A549 (cell line): ENCODE results near the gene LEPROT. TPM values are rescaled to one million over a fixed set of nuclear protein-coding genes. Genes with fewer than 3 reads are reported as not detected.

Experiments used
- ATAC-seq, 2 experiments: fragments of 200-7000 bp in 1 of 2; fragments of >200 bp in 1 of 2; cut with Nextera tagmentation in 1 of 2; cut with Tn5 transposase in 1 of 2; 3 replicates each; pipeline versions ENCODE4 v1.8.0 to v1.9.1; 2018 to 2020; ENCODE audit warnings: mild to moderate bottlenecking in 1 of 2, moderate library complexity in 1 of 2
- CTCF ChIA-PET: fragments of 300-600 bp; sonication (Branson Sonifier 250); formaldehyde crosslinking; extraction: SDS; loops from one replicate; lab custom pipeline; 2021; ENCODE audit warnings: antibody characterized with exemption, inconsistent platforms; lab: Yijun Ruan, JAX
- POLR2A ChIA-PET: fragments of 350-600 bp; formaldehyde crosslinking; extraction: SDS; loops from one replicate; lab custom pipeline; 2021; ENCODE audit warnings: antibody characterized with exemption, inconsistent platforms; lab: Yijun Ruan, JAX
- DNase-seq, 2 experiments: peaks; one replicate each; pipeline versions ENCODE4 v3.0.0 to v3.0.0-alpha.2; 2011 to 2016; ENCODE audit warnings: low read depth in 1 of 2, low spot score in 1 of 2
- FAIRE-seq: peaks from 2 replicates; lab custom pipeline; 2011; peaks lifted over from hg19 to GRCh38; lab: Jason Lieb, UNC
- H3K27ac ChIP-seq, 2 experiments: fragments of >200 bp; sonication (Bioruptor Twin); formaldehyde crosslinking; 3 replicates each; pipeline ENCODE4 v1.5.1; 2016 to 2017
- H3K4me1 ChIP-seq: fragments of >200 bp; sonication (Bioruptor Twin); formaldehyde crosslinking; 3 replicates; pipeline ENCODE4 v1.6.1; 2016
- H3K4me2 ChIP-seq: fragments of >200 bp; sonication (Bioruptor Twin); formaldehyde crosslinking; 3 replicates; pipeline ENCODE4 v1.6.1; 2016
- H3K4me3 ChIP-seq: fragments of >200 bp; sonication (Bioruptor Twin); formaldehyde crosslinking; 3 replicates; pipeline ENCODE4 v1.5.1; 2016
- H3K9me3 ChIP-seq: fragments of >200 bp; sonication (Bioruptor Twin); formaldehyde crosslinking; 3 replicates; pipeline ENCODE4 v1.6.1; 2016
- CBX2 ChIP-seq: fragments of 200-600 bp; sonication (generic); IDR thresholded peaks from 2 replicates; pipeline ENCODE4 v1.6.1; 2016; ENCODE audit warnings: low read depth, mild to moderate bottlenecking, borderline replicate concordance
- CEBPB ChIP-seq, 2 experiments: fragments of >200 bp in 1 of 2; sonication (Bioruptor Twin) in 1 of 2; formaldehyde crosslinking in 1 of 2; IDR thresholded peaks; 2 replicates each; pipeline ENCODE4 v1.6.1; 2012 to 2016
- CHD2 ChIP-seq: fragments of 150-350 bp; IDR thresholded peaks from 2 replicates; pipeline ENCODE4 v1.6.1; 2014; ENCODE audit warnings: low read length; ENCODE audit not compliant: partially characterized antibody
- CHD4 ChIP-seq: fragments of 200-600 bp; sonication (generic); IDR thresholded peaks from 2 replicates; pipeline ENCODE4 v1.6.1; 2016; ENCODE audit warnings: antibody characterized with exemption, mild to moderate bottlenecking, borderline replicate concordance
- EHMT2 ChIP-seq: fragments of 200-600 bp; sonication (generic); IDR thresholded peaks from 2 replicates; pipeline ENCODE4 v1.6.1; 2016; ENCODE audit warnings: antibody characterized with exemption, low read depth, mild to moderate bottlenecking, moderate library complexity
- ESRRA ChIP-seq: fragments of 150-350 bp; IDR thresholded peaks from 2 replicates; pipeline ENCODE4 v1.6.1; 2014; ENCODE audit warnings: mild to moderate bottlenecking, low read length, borderline replicate concordance
- GATA3 ChIP-seq: IDR thresholded peaks from 2 replicates; pipeline ENCODE4 v1.6.1; 2012; ENCODE audit warnings: borderline replicate concordance
- HDAC2 ChIP-seq: fragments of 200-600 bp; sonication (generic); IDR thresholded peaks from 2 replicates; pipeline ENCODE4 v1.6.1; 2016
- HEYL ChIP-seq: fragments of 250-450 bp; sonication (Bioruptor Pico); IDR thresholded peaks from 2 replicates; pipeline ENCODE4 v1.8.0; 2021; ENCODE audit warnings: mild to moderate bottlenecking, moderate library complexity
- HOXA7 ChIP-seq: fragments of 250-450 bp; sonication (Bioruptor Pico); IDR thresholded peaks from 2 replicates; pipeline ENCODE4 v1.5.0; 2020; ENCODE audit warnings: mild to moderate bottlenecking, moderate library complexity
- HOXB13 ChIP-seq: fragments of 250-450 bp; sonication (Bioruptor Pico); IDR thresholded peaks from 2 replicates; pipeline ENCODE4 v1.5.0; 2020; ENCODE audit warnings: low read depth, mild to moderate bottlenecking, moderate library complexity
- HOXB5 ChIP-seq: fragments of 250-450 bp; sonication (Bioruptor Pico); IDR thresholded peaks from 2 replicates; pipeline ENCODE4 v1.5.0; 2020; ENCODE audit warnings: mild to moderate bottlenecking, moderate library complexity
- JUNB ChIP-seq: fragments of >200 bp; sonication (Bioruptor Twin); formaldehyde crosslinking; IDR thresholded peaks from 2 replicates; pipeline ENCODE4 v1.6.1; 2016
- MAFK ChIP-seq: fragments of 450-650 bp; IDR thresholded peaks from 2 replicates; pipeline ENCODE4 v1.6.1; 2014; ENCODE audit not compliant: partially characterized antibody
- NFE2L2 ChIP-seq: fragments of 150-350 bp; conservative IDR thresholded peaks from 2 replicates; pipeline ENCODE4 v1.6.1; 2014; ENCODE audit warnings: low read length
- POLR2A ChIP-seq: IDR thresholded peaks from 2 replicates; pipeline ENCODE4 v1.6.1; 2012; ENCODE audit warnings: mild to moderate bottlenecking, low read length
- POLR2AphosphoS2 ChIP-seq: conservative IDR thresholded peaks from 2 replicates; pipeline ENCODE4 v1.6.1; 2012; ENCODE audit warnings: low read length, improper control_type of control experiment, inconsistent platforms
- RARB ChIP-seq: fragments of 250-450 bp; sonication (Bioruptor Pico); IDR thresholded peaks from 2 replicates; pipeline ENCODE4 v1.8.0; 2021; ENCODE audit warnings: mild to moderate bottlenecking, moderate library complexity
- ZC3H11A ChIP-seq: fragments of 450-650 bp; IDR thresholded peaks from 2 replicates; pipeline ENCODE4 v1.6.1; 2014; ENCODE audit warnings: antibody characterized with exemption, mild to moderate bottlenecking
- ZFP36 ChIP-seq: fragments of 450-650 bp; IDR thresholded peaks from 2 replicates; pipeline ENCODE4 v1.6.1; 2014; ENCODE audit warnings: borderline replicate concordance; ENCODE audit not compliant: partially characterized antibody
- WGBS: methylation state at CpG from one replicate; pipeline ENCODE4 v1.1.6; 2017; ENCODE audit errors: missing lambda C conversion rate; 5-methylcytosine and 5-hydroxymethylcytosine counted together
- polyA plus RNA-seq, 4 experiments: library from polyadenylated mRNA; depleted of rRNA in 3 of 4; stranded (reverse); fragments of >200 nt; fragmentation: RNase III in 1 of 4; extraction: RNeasy Plus Mini Kit Qiagen cat#74134 plus additional on column Dnase treatment in 1 of 4; gene quantifications; 2 replicates in 3 of 4; 3 replicates in 1 of 4; pipeline ENCODE4 v1.2.3, GENCODE V29; 2011 to 2017
- TF ChIP-seq, protein P1 (sequence below): fragments of >200 bp; sonication (Bioruptor Twin); formaldehyde crosslinking; IDR thresholded peaks from 3 replicates; pipeline ENCODE4 v1.6.1; 2016
- TF ChIP-seq, protein P2 (sequence below): fragments of 450-650 bp; IDR thresholded peaks from 2 replicates; pipeline ENCODE4 v1.6.1; 2014; ENCODE audit warnings: antibody characterized with exemption
- TF ChIP-seq, protein P3 (sequence below): fragments of >200 bp; sonication (Bioruptor Twin); formaldehyde crosslinking; IDR thresholded peaks from 2 replicates; pipeline ENCODE4 v1.6.1; 2016
- TF ChIP-seq, protein P4 (sequence below): IDR thresholded peaks from 2 replicates; pipeline ENCODE4 v1.6.1; 2012
- TF ChIP-seq, protein P5 (sequence below): fragments of 150-350 bp; IDR thresholded peaks from 2 replicates; pipeline ENCODE4 v1.6.1; 2014; ENCODE audit warnings: low read depth, mild to moderate bottlenecking, low read length
- TF ChIP-seq, protein P6 (sequence below): fragments of >200 bp; sonication (Bioruptor Twin); formaldehyde crosslinking; IDR thresholded peaks from 3 replicates; pipeline ENCODE4 v1.5.1; 2016
- TF ChIP-seq, protein P7 (sequence below): IDR thresholded peaks from 2 replicates; pipeline ENCODE4 v1.6.1; 2012

The LEPROT gene
- polyA plus RNA-seq, 2 of the 4 experiments (the other 2 are of a cell fraction), result 51.2 to 62.9 TPM

DNA sequence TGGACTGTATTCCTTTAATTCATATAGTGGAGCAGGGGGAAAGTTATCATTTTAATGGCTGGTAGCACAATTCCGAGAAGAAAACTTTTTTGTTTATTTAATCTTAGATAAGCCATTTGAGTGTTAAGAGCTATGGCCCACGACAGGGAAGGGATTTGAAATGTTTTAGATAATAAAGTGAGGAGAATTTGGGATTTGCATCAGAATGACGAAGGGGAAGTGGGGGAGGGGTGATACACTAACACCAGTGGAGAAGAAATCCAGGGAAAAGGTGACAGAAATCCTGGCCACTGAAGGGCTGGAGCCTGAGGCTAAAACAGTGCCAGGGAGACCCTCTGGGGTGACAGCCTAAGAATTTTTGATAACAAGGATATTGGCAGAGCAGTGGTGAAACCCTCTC lies 21.0 kb downstream of the LEPROT start:
- no peak for DNase-seq
- ChIA-PET POLR2A (no interaction called here), CTCF (no interaction called here)
- H3K4me3 ChIP-seq, result no peak overlapping the region
- H3K9me3 ChIP-seq, result no peaks in the 10 kb centered on the region
- TF ChIP-seq, protein P1, sequence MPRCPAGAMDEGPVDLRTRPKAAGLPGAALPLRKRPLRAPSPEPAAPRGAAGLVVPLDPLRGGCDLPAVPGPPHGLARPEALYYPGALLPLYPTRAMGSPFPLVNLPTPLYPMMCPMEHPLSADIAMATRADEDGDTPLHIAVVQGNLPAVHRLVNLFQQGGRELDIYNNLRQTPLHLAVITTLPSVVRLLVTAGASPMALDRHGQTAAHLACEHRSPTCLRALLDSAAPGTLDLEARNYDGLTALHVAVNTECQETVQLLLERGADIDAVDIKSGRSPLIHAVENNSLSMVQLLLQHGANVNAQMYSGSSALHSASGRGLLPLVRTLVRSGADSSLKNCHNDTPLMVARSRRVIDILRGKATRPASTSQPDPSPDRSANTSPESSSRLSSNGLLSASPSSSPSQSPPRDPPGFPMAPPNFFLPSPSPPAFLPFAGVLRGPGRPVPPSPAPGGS, result no peak
- no peak for TF ChIP-seq EHMT2
- TF ChIP-seq ZC3H11A, result no peak
- TF ChIP-seq ESRRA, result no peak
- TF ChIP-seq CHD4, result no peak
- no peak for TF ChIP-seq HOXB13 (CRISPR knock-in tag)
- TF ChIP-seq, protein P2, sequence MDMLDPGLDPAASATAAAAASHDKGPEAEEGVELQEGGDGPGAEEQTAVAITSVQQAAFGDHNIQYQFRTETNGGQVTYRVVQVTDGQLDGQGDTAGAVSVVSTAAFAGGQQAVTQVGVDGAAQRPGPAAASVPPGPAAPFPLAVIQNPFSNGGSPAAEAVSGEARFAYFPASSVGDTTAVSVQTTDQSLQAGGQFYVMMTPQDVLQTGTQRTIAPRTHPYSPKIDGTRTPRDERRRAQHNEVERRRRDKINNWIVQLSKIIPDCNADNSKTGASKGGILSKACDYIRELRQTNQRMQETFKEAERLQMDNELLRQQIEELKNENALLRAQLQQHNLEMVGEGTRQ, result no peak
- TF ChIP-seq CHD2, result no peak
- no peak for TF ChIP-seq RARB
- TF ChIP-seq NFE2L2, result no peak
- no peak for TF ChIP-seq HOXA7 (CRISPR knock-in tag)
- no peak for TF ChIP-seq GATA3
- no peak for TF ChIP-seq CBX2
- no peak for FAIRE-seq
- H3K4me1 ChIP-seq, result no peaks in the 10 kb centered on the region
- WGBS, result 69% methylated on average over 3 of the region's 3 CpGs
- no peak overlapping the region for H3K4me2 ChIP-seq
- H3K27ac ChIP-seq, result no peak overlapping the region
- no peak for ATAC-seq

DNA sequence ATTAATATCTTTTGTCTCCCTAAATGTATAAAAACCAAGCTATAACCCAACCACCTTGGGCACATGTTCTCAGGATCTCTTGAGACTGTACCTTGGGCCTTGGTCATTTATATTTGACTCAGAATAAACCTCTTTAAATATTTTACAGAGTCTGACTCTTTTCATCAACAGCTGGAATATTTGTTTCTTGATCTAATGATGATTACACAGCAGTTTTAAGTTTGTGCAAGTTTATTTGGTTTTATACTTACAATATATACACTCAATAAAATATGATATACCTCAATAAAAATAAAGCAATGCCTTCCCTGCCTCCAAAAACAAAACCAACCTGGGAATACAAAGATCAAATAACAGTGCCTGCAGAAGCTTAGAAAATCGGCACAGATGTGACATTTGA lies 22.0 kb downstream of the LEPROT start:
- peak; percentile 12 for TF ChIP-seq MAFK
- no peak for TF ChIP-seq ESRRA
- Histone ChIP-seq H3K4me2 (no peak overlapping the region), H3K9me3 (no peaks in the 10 kb centered on the region), H3K27ac (no peak overlapping the region), H3K4me3 (no peak overlapping the region), H3K4me1 (no peaks in the 10 kb centered on the region)
- DNase-seq, result no peak
- no peak for ATAC-seq
- CTCF ChIA-PET, result interaction anchor here (1.7 kb wide), 1 partner anchor 245 kb away, joined by 4 read pairs; no protein-coding TSS in a partner anchor
- FAIRE-seq, result no peak
- WGBS, result 85% methylated on average over 1 of the region's 1 CpG
- POLR2A ChIA-PET, result no interaction called here

DNA sequence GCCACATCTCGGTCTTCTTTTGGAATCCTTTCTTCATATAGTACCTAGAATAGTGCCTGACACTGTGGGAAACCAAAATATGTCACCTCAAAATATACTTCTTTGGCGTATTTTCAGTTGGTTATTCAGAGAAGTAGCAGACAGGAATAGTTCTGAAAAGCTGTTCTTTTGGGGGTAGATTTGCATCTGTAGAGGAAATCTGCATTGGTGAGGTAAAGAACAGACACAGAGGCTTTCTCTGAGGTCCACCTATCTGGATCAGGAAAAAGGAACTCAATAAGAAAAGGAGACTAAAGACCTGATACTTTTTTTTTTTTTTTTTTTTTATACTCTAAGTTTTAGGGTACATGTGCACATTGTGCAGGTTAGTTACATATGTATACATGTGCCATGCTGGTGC lies 23.2 kb downstream of the LEPROT start:
- ATAC-seq (no peak), FAIRE-seq (no peak), DNase-seq (no peak)
- ChIA-PET POLR2A (no interaction called here), CTCF (interaction anchor here (0.5 to 1.7 kb wide), 2 partner anchors 244 to 383 kb away, joined by 3 to 4 read pairs; no protein-coding TSS in a partner anchor)
- Histone ChIP-seq H3K9me3 (no peaks in the 10 kb centered on the region), H3K4me1 (no peaks in the 10 kb centered on the region), H3K4me2 (no peak overlapping the region), H3K4me3 (no peak overlapping the region), H3K27ac (no peak overlapping the region)
- 77% methylated on average over 2 of the region's 2 CpGs for WGBS
- TF ChIP-seq ZC3H11A (no peak), JUNB (no peak), CEBPB (IDR thresholded peaks at IDR 0.05) (no peak), CHD2 (no peak), POLR2A (no peak), HOXB13 (CRISPR knock-in tag) (no peak), HEYL (CRISPR knock-in tag) (no peak), ZFP36 (no peak), HDAC2 (no peak), POLR2AphosphoS2 (no peak), HOXB5 (no peak), HOXA7 (CRISPR knock-in tag) (no peak)
- TF ChIP-seq, protein P3, sequence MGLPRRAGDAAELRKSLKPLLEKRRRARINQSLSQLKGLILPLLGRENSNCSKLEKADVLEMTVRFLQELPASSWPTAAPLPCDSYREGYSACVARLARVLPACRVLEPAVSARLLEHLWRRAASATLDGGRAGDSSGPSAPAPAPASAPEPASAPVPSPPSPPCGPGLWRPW, result no peak
- TF ChIP-seq, protein P4, sequence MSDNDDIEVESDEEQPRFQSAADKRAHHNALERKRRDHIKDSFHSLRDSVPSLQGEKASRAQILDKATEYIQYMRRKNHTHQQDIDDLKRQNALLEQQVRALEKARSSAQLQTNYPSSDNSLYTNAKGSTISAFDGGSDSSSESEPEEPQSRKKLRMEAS, result no peak
- TF ChIP-seq, protein P5, sequence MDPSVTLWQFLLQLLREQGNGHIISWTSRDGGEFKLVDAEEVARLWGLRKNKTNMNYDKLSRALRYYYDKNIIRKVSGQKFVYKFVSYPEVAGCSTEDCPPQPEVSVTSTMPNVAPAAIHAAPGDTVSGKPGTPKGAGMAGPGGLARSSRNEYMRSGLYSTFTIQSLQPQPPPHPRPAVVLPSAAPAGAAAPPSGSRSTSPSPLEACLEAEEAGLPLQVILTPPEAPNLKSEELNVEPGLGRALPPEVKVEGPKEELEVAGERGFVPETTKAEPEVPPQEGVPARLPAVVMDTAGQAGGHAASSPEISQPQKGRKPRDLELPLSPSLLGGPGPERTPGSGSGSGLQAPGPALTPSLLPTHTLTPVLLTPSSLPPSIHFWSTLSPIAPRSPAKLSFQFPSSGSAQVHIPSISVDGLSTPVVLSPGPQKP, result no peak
- TF ChIP-seq, protein P6, sequence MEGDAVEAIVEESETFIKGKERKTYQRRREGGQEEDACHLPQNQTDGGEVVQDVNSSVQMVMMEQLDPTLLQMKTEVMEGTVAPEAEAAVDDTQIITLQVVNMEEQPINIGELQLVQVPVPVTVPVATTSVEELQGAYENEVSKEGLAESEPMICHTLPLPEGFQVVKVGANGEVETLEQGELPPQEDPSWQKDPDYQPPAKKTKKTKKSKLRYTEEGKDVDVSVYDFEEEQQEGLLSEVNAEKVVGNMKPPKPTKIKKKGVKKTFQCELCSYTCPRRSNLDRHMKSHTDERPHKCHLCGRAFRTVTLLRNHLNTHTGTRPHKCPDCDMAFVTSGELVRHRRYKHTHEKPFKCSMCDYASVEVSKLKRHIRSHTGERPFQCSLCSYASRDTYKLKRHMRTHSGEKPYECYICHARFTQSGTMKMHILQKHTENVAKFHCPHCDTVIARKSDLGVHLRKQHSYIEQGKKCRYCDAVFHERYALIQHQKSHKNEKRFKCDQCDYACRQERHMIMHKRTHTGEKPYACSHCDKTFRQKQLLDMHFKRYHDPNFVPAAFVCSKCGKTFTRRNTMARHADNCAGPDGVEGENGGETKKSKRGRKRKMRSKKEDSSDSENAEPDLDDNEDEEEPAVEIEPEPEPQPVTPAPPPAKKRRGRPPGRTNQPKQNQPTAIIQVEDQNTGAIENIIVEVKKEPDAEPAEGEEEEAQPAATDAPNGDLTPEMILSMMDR, result no peak
- TF ChIP-seq, protein P7, sequence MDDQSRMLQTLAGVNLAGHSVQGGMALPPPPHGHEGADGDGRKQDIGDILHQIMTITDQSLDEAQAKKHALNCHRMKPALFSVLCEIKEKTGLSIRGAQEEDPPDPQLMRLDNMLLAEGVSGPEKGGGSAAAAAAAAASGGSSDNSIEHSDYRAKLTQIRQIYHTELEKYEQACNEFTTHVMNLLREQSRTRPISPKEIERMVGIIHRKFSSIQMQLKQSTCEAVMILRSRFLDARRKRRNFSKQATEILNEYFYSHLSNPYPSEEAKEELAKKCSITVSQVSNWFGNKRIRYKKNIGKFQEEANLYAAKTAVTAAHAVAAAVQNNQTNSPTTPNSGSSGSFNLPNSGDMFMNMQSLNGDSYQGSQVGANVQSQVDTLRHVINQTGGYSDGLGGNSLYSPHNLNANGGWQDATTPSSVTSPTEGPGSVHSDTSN, result no peak
- TF ChIP-seq, all 56 proteins: peak for 0
